HEK293 (cell line): ENCODE measurements around the gene KIF17.

Experiments
- CTCF ChIA-PET: fragments of 350-600 bp; formaldehyde crosslinking; extraction: SDS; loops from one replicate; lab custom pipeline; 2021; ENCODE audit warnings: antibody characterized with exemption; lab: Yijun Ruan, JAX
- POLR2A ChIA-PET: fragments of 300-600 bp; formaldehyde crosslinking; extraction: SDS; loops from one replicate; lab custom pipeline; 2020; ENCODE audit warnings: antibody characterized with exemption, inconsistent platforms; lab: Yijun Ruan, JAX
- H3K27ac ChIP-seq: fragments of 200-500 bp; sonication (Bioruptor generic); 2 replicates; pipeline ENCODE4 v1.5.1; 2014; ENCODE audit warnings: low read depth, low read length, control low read depth, inconsistent platforms; ENCODE audit errors: extremely low read depth
- H3K36me3 ChIP-seq, 2 experiments: fragments of 200-500 bp in 1 of 2; sonication (Bioruptor generic) in 1 of 2; 1 replicate in 1 of 2; 2 replicates in 1 of 2; pipeline ENCODE4 v1.5.1; 2014 to 2017; ENCODE audit warnings: inconsistent platforms in 2 of 2, low read length in 2 of 2; ENCODE audit not compliant: control insufficient read depth in 2 of 2, insufficient read depth in 1 of 2
- H3K4me1 ChIP-seq: fragments of 200-500 bp; sonication (Bioruptor generic); 2 replicates; pipeline ENCODE4 v1.5.1; 2014; ENCODE audit warnings: mild to moderate bottlenecking, low read length, inconsistent platforms; ENCODE audit not compliant: control insufficient read depth, insufficient read depth
- H3K4me3 ChIP-seq: 2 replicates; pipeline ENCODE4 v1.5.1; 2011; ENCODE audit warnings: low read depth, mild to moderate bottlenecking, control low read depth, low read length, moderate library complexity
- H3K9me3 ChIP-seq: fragments of 200-500 bp; sonication (Bioruptor generic); 2 replicates; pipeline ENCODE4 v1.5.1; 2014; ENCODE audit warnings: low read depth, low read length, inconsistent platforms; ENCODE audit not compliant: control insufficient read depth, insufficient read depth
- BCL11B ChIP-seq: fragments of 450-650 bp; formaldehyde crosslinking; IDR thresholded peaks from 2 replicates; pipeline ENCODE4 v1.5.1; 2016; ENCODE audit warnings: low read depth, missing biosample characterization, missing genetic modification characterization
- GLIS2 ChIP-seq: fragments of 450-650 bp; formaldehyde crosslinking; IDR thresholded peaks from 2 replicates; pipeline ENCODE4 v1.5.1; 2016; ENCODE audit warnings: missing biosample characterization, missing genetic modification characterization
- IKZF3 ChIP-seq: fragments of 450-650 bp; IDR thresholded peaks from 2 replicates; pipeline ENCODE4 v1.5.0; 2018; ENCODE audit warnings: missing biosample characterization, mild to moderate bottlenecking, missing genetic modification characterization, moderate library complexity
- KLF1 ChIP-seq: fragments of 450-650 bp; formaldehyde crosslinking; IDR thresholded peaks from 2 replicates; pipeline ENCODE4 v1.5.1; 2016; ENCODE audit warnings: missing biosample characterization, missing genetic modification characterization
- KLF10 ChIP-seq: fragments of 450-650 bp; IDR thresholded peaks from 2 replicates; pipeline ENCODE4 v1.5.1; 2018; ENCODE audit warnings: missing biosample characterization, mild to moderate bottlenecking, missing genetic modification characterization
- SCRT2 ChIP-seq: fragments of 450-650 bp; formaldehyde crosslinking; IDR thresholded peaks from 2 replicates; pipeline ENCODE4 v1.5.1; 2016; ENCODE audit warnings: missing biosample characterization, missing genetic modification characterization
- TCF7L2 ChIP-seq: IDR thresholded peaks from 2 replicates; pipeline ENCODE4 v1.6.1; 2011; ENCODE audit warnings: low read depth, mild to moderate bottlenecking, inconsistent platforms, low read length, moderate library complexity, borderline replicate concordance
- ZEB2 ChIP-seq: fragments of 450-650 bp; formaldehyde crosslinking; IDR thresholded peaks from 2 replicates; pipeline ENCODE4 v1.5.1; 2016; ENCODE audit warnings: missing biosample characterization, missing genetic modification characterization
- ZFP41 ChIP-seq: fragments of 450-650 bp; formaldehyde crosslinking; IDR thresholded peaks from 2 replicates; pipeline ENCODE4 v1.5.1; 2016; ENCODE audit warnings: missing biosample characterization, missing genetic modification characterization, borderline replicate concordance
- ZNF132 ChIP-seq: fragments of 450-650 bp; formaldehyde crosslinking; IDR thresholded peaks from 2 replicates; pipeline ENCODE4 v1.5.1; 2017; ENCODE audit warnings: missing biosample characterization, missing genetic modification characterization, borderline replicate concordance
- ZNF133 ChIP-seq: fragments of 450-650 bp; formaldehyde crosslinking; IDR thresholded peaks from 2 replicates; pipeline ENCODE4 v1.5.1; 2016; ENCODE audit warnings: missing biosample characterization, missing genetic modification characterization
- ZNF37A ChIP-seq: fragments of 450-650 bp; IDR thresholded peaks from 2 replicates; pipeline ENCODE4 v1.5.1; 2018; ENCODE audit warnings: missing biosample characterization, missing genetic modification characterization
- ZNF600 ChIP-seq: fragments of 450-650 bp; formaldehyde crosslinking; IDR thresholded peaks from 2 replicates; pipeline ENCODE4 v1.5.1; 2016; ENCODE audit warnings: missing biosample characterization, missing genetic modification characterization
- ZNF626 ChIP-seq: fragments of 450-650 bp; sonication (Bioruptor Pico); formaldehyde crosslinking; IDR thresholded peaks from 2 replicates; pipeline ENCODE4 v1.5.1; 2018; ENCODE audit warnings: missing biosample characterization, missing genetic modification characterization, inconsistent platforms
- ZNF654 ChIP-seq: fragments of 450-650 bp; formaldehyde crosslinking; IDR thresholded peaks from 2 replicates; pipeline ENCODE4 v1.5.1; 2016; ENCODE audit warnings: low read depth, missing biosample characterization, missing genetic modification characterization
- TF ChIP-seq, protein P1 (sequence below): fragments of 450-650 bp; formaldehyde crosslinking; IDR thresholded peaks from 2 replicates; pipeline ENCODE4 v1.5.1; 2017; ENCODE audit warnings: missing biosample characterization, missing genetic modification characterization
- TF ChIP-seq, protein P2 (sequence below): fragments of 450-650 bp; formaldehyde crosslinking; IDR thresholded peaks from 2 replicates; pipeline ENCODE4 v1.5.1; 2017; ENCODE audit warnings: missing biosample characterization, missing genetic modification characterization
- TF ChIP-seq, protein P3 (sequence below): fragments of 450-650 bp; formaldehyde crosslinking; IDR thresholded peaks from 2 replicates; pipeline ENCODE4 v1.5.1; 2016; ENCODE audit warnings: missing biosample characterization, missing genetic modification characterization, low read depth
- TF ChIP-seq, protein P4 (sequence below): fragments of 450-650 bp; formaldehyde crosslinking; IDR thresholded peaks from 2 replicates; pipeline ENCODE4 v1.5.1; 2016; ENCODE audit warnings: missing biosample characterization, missing genetic modification characterization, borderline replicate concordance
- TF ChIP-seq, protein P5 (sequence below): fragments of 450-650 bp; formaldehyde crosslinking; IDR thresholded peaks from 2 replicates; pipeline ENCODE4 v1.5.1; 2017; ENCODE audit warnings: missing biosample characterization, missing genetic modification characterization
- TF ChIP-seq, protein P6 (sequence below): fragments of 450-650 bp; formaldehyde crosslinking; IDR thresholded peaks from 2 replicates; pipeline ENCODE4 v1.5.1; 2017; ENCODE audit warnings: missing biosample characterization, mild to moderate bottlenecking, missing genetic modification characterization, moderate library complexity

KIF17 gene

DNA sequence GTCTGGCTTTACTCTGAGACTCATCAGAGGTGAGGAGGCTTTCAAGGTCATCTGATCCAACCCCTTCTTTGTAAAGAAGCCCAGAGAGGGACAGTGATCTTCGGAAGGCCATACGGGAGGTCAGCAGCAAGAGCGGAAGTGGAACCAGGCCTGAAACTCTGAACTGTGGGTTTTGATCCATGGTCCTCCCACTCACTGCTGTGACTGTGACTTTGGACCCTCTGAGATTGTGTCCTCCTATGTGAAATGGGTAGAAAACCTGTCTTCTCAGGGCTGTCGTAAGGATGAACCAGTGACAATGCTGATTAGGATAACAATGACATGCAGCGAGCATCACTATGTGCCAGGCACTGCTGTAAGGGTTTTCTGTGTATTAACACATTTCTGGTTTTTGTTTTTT lies 46.9 kb downstream of the KIF17 start (continued):
- TF ChIP-seq TCF7L2, result no peak
- TF ChIP-seq, protein P1, sequence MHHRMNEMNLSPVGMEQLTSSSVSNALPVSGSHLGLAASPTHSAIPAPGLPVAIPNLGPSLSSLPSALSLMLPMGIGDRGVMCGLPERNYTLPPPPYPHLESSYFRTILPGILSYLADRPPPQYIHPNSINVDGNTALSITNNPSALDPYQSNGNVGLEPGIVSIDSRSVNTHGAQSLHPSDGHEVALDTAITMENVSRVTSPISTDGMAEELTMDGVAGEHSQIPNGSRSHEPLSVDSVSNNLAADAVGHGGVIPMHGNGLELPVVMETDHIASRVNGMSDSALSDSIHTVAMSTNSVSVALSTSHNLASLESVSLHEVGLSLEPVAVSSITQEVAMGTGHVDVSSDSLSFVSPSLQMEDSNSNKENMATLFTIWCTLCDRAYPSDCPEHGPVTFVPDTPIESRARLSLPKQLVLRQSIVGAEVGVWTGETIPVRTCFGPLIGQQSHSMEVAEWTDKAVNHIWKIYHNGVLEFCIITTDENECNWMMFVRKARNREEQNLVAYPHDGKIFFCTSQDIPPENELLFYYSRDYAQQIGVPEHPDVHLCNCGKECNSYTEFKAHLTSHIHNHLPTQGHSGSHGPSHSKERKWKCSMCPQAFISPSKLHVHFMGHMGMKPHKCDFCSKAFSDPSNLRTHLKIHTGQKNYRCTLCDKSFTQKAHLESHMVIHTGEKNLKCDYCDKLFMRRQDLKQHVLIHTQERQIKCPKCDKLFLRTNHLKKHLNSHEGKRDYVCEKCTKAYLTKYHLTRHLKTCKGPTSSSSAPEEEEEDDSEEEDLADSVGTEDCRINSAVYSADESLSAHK (tag by site-specific recombination), result no peak
- TF ChIP-seq IKZF3, result no peak
- TF ChIP-seq, protein P2, sequence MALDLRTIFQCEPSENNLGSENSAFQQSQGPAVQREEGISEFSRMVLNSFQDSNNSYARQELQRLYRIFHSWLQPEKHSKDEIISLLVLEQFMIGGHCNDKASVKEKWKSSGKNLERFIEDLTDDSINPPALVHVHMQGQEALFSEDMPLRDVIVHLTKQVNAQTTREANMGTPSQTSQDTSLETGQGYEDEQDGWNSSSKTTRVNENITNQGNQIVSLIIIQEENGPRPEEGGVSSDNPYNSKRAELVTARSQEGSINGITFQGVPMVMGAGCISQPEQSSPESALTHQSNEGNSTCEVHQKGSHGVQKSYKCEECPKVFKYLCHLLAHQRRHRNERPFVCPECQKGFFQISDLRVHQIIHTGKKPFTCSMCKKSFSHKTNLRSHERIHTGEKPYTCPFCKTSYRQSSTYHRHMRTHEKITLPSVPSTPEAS (tag by site-specific recombination), result no peak
- TF ChIP-seq GLIS2 (tag by site-specific recombination), result no peak
- TF ChIP-seq, protein P3, sequence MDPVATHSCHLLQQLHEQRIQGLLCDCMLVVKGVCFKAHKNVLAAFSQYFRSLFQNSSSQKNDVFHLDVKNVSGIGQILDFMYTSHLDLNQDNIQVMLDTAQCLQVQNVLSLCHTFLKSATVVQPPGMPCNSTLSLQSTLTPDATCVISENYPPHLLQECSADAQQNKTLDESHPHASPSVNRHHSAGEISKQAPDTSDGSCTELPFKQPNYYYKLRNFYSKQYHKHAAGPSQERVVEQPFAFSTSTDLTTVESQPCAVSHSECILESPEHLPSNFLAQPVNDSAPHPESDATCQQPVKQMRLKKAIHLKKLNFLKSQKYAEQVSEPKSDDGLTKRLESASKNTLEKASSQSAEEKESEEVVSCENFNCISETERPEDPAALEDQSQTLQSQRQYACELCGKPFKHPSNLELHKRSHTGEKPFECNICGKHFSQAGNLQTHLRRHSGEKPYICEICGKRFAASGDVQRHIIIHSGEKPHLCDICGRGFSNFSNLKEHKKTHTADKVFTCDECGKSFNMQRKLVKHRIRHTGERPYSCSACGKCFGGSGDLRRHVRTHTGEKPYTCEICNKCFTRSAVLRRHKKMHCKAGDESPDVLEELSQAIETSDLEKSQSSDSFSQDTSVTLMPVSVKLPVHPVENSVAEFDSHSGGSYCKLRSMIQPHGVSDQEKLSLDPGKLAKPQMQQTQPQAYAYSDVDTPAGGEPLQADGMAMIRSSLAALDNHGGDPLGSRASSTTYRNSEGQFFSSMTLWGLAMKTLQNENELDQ (tag by site-specific recombination), result no peak
- TF ChIP-seq, protein P4, sequence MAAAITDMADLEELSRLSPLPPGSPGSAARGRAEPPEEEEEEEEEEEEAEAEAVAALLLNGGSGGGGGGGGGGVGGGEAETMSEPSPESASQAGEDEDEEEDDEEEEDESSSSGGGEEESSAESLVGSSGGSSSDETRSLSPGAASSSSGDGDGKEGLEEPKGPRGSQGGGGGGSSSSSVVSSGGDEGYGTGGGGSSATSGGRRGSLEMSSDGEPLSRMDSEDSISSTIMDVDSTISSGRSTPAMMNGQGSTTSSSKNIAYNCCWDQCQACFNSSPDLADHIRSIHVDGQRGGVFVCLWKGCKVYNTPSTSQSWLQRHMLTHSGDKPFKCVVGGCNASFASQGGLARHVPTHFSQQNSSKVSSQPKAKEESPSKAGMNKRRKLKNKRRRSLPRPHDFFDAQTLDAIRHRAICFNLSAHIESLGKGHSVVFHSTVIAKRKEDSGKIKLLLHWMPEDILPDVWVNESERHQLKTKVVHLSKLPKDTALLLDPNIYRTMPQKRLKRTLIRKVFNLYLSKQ, result no peak

DNA sequence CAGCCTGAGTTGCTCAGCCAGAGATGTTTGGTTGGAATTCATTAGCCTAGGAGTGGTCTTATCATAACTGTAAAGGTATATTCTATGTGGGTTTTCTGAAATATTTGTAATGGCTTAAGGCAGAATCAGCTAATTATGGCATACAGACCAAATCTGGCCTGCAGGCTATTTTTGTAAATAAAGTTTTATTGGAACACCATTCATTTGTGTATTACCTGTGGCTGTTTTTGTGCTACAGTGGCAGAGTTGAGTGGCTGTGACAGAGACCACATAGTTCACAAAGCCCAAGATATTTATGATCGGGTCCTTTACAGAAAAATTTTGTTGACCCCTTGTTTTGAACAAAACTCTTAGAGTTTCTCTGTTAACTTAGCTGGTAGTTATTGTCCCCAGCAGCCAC lies 49.2 kb downstream of the KIF17 start:
- Histone ChIP-seq H3K36me3 (peaks cover 0 to 7% of the 10 kb centered on the region in 2 experiments; a peak in 1 of 3 replicates), H3K9me3 (no peaks in the 10 kb centered on the region), H3K27ac (no peak overlapping the region), H3K4me1 (no peaks in the 10 kb centered on the region), H3K4me3 (no peak overlapping the region)
- POLR2A ChIA-PET, result no interaction called here
- CTCF ChIA-PET, result interaction anchor here (2.7 kb wide), 1 partner anchor 35 kb away, joined by 10 read pairs; the partner anchor contains the start of gene PINK1
- no peak for TF ChIP-seq ZNF133 (tag by site-specific recombination)
- no peak for TF ChIP-seq ZFP41 (tag by site-specific recombination)
- TF ChIP-seq ZNF37A (tag by site-specific recombination), result no peak
- TF ChIP-seq, protein P5, sequence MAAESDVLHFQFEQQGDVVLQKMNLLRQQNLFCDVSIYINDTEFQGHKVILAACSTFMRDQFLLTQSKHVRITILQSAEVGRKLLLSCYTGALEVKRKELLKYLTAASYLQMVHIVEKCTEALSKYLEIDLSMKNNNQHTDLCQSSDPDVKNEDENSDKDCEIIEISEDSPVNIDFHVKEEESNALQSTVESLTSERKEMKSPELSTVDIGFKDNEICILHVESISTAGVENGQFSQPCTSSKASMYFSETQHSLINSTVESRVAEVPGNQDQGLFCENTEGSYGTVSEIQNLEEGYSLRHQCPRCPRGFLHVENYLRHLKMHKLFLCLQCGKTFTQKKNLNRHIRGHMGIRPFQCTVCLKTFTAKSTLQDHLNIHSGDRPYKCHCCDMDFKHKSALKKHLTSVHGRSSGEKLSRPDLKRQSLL (tag by site-specific recombination), result no peak
- TF ChIP-seq ZNF132 (tag by site-specific recombination), result no peak
- TF ChIP-seq ZNF600, result no peak
- TF ChIP-seq ZNF654 (tag by site-specific recombination), result no peak
- no peak for TF ChIP-seq KLF10 (tag by site-specific recombination)
- TF ChIP-seq ZNF626, result no peak
- TF ChIP-seq BCL11B (tag by site-specific recombination), result no peak
- TF ChIP-seq, protein P6, sequence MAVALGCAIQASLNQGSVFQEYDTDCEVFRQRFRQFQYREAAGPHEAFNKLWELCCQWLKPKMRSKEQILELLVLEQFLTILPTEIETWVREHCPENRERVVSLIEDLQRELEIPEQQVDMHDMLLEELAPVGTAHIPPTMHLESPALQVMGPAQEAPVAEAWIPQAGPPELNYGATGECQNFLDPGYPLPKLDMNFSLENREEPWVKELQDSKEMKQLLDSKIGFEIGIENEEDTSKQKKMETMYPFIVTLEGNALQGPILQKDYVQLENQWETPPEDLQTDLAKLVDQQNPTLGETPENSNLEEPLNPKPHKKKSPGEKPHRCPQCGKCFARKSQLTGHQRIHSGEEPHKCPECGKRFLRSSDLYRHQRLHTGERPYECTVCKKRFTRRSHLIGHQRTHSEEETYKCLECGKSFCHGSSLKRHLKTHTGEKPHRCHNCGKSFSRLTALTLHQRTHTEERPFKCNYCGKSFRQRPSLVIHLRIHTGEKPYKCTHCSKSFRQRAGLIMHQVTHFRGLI (tag by site-specific recombination), result no peak
- no peak for TF ChIP-seq ZEB2 (tag by site-specific recombination)
- TF ChIP-seq SCRT2 (tag by site-specific recombination), result no peak
- no peak for TF ChIP-seq KLF1 (tag by site-specific recombination)
